ENCODE measurements around the gene SLC17A4.

Gene SLC17A4

DNA sequence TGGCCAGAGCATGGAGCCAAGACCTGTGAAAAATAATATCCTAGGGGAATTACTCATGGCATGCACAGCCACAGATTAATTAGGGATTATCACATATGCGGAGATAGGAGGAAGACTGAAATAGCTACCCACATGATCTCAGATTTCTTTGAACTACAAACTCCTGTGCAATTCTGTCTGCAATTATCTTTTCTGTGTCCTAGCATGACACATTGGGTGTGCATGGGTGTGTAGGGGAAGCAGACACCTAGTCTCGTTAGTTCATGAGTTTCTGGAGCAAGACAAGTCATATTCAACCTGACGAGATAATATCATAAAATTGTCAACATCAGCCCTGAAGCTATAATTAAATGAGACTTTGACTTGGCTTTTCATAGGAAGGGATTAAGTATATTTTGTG is 3.6 kb upstream of the SLC17A4 start:
- DNase-seq (ENCODE audit: low read depth in 2 of 2): no peak

- DNase-seq (ENCODE audit: low read depth in 2 of 2): no peak
Observed at GRCh38 chr6:25753079-25753478, 1.5 kb upstream of the SLC17A4 start.

DNA sequence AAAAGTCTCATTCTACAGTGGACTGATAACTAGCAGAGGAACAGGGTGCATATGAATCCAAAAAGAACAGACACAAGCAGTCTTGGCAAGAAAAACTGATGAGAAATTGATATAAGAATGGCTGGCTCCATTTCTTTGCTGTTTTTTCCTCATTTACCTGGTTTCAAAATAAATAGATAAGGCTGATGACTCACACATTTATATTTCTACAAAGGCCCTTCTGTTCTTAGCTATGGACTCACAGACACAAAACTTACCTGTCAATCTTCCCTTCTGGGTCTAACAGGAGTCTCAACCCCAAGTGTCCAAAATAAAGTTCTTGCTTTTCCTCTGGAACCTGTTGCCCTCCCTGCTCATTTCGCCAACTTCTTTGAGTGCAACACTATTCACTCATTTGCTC is 941 bp downstream of the SLC17A4 start:
- no peak for DNase-seq (ENCODE audit: low read depth in 2 of 2)

DNA sequence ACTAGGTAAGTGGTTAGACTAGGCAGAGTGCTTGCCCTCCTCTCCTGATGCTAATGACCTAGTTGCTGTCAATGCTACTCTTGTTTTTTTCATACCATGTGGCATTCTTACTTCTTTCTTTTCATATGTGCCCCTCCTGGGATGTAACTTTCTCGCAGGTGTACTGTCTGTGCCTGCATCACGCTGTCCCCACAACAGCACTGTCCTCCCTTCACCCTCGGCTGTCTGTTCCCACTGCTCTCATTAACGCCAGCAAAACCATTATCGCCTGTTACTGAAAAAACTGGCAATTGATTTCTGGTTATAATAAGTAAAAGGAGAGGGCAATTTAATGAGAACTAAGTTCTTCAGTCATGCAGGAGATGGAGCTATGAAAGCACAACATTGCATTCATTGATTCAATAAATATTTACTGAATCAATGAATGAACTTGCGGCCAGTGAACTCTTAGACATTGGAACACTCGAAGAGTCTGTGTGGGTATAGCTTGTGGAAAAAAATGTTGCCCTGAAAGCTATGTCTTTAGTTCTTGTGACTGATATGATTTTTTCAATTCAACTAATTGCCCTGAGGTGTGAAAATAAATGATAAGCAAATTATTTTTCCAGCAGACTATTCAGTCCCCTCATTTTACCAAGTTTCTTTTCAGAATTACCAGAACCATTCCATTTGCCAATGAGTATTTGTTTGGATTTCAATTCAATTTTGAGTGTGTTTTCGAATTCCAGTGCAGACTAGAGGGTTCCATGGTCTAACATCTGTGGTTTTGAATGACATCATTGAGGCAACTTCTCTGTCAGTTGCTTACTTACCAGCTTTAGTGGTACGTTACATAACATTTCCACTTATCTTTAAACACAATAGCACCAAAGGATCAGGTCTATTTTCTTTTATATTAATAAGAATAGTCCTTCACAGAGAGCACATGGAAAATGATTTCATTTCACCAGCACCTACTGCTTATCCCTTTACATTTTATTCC is 2.1 kb downstream of the SLC17A4 start:
- no peak for DNase-seq (ENCODE audit: low read depth in 2 of 2)

- DNase-seq (ENCODE audit: low read depth in 2 of 2): no peak
Observed at GRCh38 chr6:25757936-25758642, 3.5 kb downstream of the SLC17A4 start.

DNA sequence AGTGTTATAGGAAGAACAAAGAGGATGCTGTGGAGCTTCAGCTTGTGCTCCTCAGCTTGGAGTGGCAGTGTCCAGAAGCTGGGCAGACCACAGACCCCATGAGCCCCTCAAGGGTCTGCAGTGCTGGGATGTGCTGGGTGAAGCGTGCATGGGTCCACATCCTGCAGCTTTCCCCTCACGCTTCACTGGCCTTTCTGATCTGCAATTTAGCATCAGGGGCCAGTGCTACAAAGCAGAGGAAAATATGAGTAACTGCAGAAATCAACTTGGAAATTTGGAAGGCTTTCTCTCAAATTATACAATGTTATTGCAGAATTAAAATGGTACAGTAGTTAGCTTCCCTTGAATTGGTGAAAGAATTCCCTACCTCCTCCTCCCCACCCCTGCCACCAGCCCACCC is 10.1 kb downstream of the SLC17A4 start:
- DNase-seq (ENCODE audit: low read depth in 2 of 2): no peak

DNA sequence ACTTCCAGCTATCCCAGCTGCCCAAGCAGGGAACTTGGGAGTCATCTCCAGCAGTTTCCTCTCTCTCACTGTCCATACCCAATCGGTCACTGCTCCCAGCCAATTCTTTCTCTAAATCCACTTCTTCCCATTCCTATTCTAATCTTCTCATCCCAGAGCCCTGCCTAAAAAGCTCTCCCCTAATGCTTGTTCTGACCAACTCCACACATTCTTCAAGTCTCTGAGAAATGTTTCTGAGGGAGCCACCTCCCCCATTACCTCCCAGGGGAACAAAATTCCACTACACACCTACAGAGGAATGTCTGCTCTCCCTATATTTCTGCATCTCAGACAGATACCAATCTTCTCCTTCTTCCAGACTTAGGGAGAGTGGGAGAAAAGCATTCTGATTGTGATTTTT is 14.0 kb downstream of the SLC17A4 start:
- no peak for DNase-seq (ENCODE audit: low read depth in 2 of 2)

DNA sequence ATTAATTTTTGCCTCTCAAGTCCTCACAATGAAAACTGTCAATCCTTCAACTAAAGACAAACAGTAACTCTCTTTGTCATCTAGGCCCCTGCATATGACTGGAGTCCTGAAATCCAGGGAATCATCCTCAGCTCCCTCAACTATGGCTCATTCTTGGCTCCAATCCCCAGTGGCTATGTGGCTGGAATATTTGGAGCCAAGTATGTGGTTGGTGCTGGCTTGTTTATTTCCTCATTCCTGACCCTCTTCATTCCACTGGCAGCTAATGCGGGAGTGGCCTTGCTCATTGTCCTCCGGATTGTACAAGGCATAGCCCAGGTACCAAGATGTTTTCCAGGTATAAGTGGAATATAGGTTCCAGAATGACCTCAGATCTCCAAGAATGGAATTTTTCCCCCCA is 15.4 kb downstream of the SLC17A4 start:
- DNase-seq (ENCODE audit: low read depth in 2 of 2): no peak

DNA sequence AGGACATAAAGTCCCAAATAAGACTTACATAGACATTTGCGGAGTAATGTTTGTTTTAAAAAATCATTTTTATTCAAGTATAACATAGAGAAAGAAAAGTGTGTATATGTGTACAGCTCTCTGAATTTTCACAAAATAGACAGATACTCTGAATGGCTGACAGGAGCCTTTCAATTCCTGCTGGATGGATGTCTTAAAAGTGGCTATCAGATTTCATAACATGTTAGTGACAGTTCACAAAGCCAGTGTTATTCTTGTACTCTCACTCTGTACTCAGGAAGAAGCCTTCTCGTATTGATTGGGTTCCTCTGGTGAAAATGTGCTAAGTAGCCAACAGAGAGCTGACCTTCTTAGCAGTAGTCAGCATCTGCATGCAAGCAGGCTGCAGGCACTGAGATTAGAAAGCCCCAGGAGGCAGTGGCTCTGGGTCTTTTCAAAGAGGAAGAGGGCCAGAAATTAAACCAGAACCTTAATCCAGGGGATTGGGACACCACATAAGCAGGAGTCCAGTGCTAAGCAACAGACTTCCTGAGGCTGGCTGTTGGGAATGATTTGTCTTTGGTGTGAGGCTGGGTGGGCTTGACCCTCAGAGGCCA is 19.7 kb downstream of the SLC17A4 start:
- DNase-seq (ENCODE audit: low read depth in 2 of 2): no peak

- no peak for DNase-seq (ENCODE audit: low read depth in 2 of 2)
Observed at GRCh38 chr6:25777031-25777430, 22.5 kb downstream of the SLC17A4 start.

GRCh38 chr6:25777856-25778649 is 23.5 kb downstream of the SLC17A4 start:
- DNase-seq (ENCODE audit: low read depth in 2 of 2): no peak

DNA sequence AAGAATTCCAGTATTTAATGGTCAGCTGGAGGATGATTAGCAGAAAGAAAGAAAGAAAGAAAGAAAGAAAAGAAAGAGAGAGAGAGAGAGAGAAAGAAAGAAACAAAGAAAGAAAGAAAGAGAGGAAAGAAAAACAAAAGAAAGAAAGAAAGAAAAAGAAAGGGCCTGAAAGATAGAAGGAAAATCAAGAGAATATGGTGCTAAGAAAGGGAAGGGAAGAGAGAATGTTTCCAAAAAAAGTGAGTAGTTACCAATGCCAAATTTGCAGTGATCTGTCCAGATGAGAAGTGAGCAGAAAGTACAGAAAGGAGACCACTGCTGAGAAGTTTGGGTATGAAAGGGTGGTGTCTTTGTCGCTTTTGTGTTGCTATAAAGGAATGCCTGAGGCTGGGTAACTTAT is 26.6 kb downstream of the SLC17A4 start:
- no peak for DNase-seq (ENCODE audit: low read depth in 2 of 2)

- DNase-seq (ENCODE audit: low read depth in 2 of 2): no peak
Observed at GRCh38 chr6:25787428-25787827, 32.9 kb downstream of the SLC17A4 start.

- peak; percentile 8 to 12 for DNase-seq (ENCODE audit: low read depth in 2 of 2)
Observed at GRCh38 chr6:25788305-25788922, 33.9 kb downstream of the SLC17A4 start.

GRCh38 chr6:25789475-25789874 is 34.9 kb downstream of the SLC17A4 start:
- no peak for DNase-seq (ENCODE audit: low read depth in 2 of 2)

DNA sequence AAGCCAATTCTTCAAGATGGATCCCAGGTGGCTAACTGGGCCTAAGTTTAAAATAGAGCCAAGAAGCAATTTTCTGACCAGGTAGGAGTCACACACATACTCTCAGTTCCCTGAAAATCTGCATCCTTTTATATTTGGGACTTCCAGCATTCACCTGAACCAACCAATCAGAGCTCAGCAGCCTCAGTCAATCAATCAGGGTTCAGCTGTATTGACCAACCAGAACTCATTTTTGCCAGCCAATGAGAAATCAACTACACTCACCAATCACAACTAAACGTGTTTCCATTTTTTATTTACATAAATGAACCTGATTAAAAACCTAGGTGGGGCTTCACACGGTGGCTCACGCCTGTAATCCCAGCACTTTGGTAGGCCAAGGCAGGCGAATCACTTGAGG is 37.5 kb downstream of the SLC17A4 start:
- no peak for DNase-seq (ENCODE audit: low read depth in 2 of 2)

DNA sequence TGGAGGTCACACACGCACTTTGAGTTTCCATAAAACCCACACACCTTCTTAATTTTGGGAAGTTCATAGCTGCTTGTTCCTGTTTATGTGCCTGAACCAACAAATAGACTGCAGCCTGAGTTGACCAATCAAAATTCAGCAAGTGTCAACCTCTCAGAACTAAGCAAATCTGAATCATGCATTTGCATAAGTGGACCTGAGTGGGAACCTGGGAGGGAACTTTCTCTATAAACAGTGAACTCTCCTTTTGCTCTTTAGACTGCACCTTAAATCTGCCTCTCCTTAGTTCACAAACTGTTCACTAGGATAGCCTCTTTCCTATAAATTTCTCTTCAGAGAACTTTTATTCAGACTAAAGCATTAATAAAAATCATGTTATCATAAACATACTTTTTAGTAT is 39.4 kb downstream of the SLC17A4 start:
- DNase-seq (ENCODE audit: low read depth in 2 of 2): no peak

DNA sequence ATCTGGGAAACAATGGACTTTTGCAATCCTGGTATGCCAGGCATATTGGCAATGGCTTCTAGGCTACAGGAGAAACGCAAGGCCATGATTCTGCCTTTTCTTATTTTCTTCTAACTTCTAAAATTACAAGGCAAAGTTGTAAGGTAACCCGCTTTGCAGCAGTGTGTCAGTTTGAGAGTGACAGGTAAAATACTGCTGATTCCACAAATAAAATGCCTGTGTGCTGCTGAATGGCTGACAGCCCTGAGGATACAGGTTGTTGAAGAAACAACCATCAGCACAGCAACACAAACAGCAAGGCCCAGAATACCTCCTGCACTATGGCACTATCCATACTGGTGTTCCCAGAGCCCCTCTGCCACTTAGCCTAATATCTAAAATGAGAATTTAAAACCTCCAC is 40.2 kb downstream of the SLC17A4 start:
- no peak for DNase-seq (ENCODE audit: low read depth in 2 of 2)

- no peak for DNase-seq (ENCODE audit: low read depth in 2 of 2)
Observed at GRCh38 chr6:25801436-25801835, 46.9 kb downstream of the SLC17A4 start.

DNA sequence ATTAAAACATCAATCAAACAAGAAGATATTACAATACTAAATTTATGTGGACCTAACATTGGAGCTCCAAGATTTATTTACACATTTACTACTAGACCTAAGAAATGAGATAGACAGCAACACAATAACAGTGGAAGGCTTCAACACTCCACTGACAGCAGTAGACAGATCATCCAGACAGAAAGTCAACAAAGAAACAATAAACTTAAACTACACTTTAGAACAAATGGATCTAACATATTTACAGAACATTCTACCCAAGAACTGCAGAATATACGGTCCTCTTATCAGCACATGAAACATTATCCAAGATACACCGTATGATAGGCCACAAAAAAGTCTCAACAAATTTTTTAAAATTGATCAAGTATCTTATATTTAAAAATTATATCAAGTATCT is 50.3 kb downstream of the SLC17A4 start:
- DNase-seq (ENCODE audit: low read depth in 2 of 2): no peak

GRCh38 chr6:25815194-25815593 is 60.7 kb downstream of the SLC17A4 start:
- DNase-seq (ENCODE audit: low read depth in 2 of 2): no peak
